ENCODE results near the gene THPO. TPM values are rescaled to one million over a fixed set of nuclear protein-coding genes. Genes with fewer than 3 reads are reported as not detected.

The THPO gene
- total and polyA plus RNA-seq, 2 donors (not counting 3 experiments of a cell fraction or from before 2014, with no cell fraction given) = 0.08 TPM; not detected in 1

- CTCF ChIA-PET = interaction anchor here (0.6 to 1.7 kb wide), 8 partner anchors 8 to 196 kb away, joined by 3 to 8 read pairs (median 4); partner anchors contain the start of gene CLCN2
- TF ChIP-seq CTCF (IDR thresholded peaks at IDR 0.05; ENCODE audit: extremely low read depth in 1 of 2, insufficient read depth in 1 of 2, low read depth in 1 of 2, low read length in 2 of 2) (peak; percentile 43 to 59), POLR2AphosphoS5 (IDR thresholded peaks at IDR 0.05; ENCODE audit: insufficient read depth, low read depth, low read length) (no peak)
- BruUV-seq (replicated peaks) = no TSS peak
- Histone ChIP-seq H3K9me3 (replicated peaks; ENCODE audit: control insufficient read depth, insufficient read depth, low read length) (no peaks in the 10 kb centered on the region), H3K27ac (ENCODE audit: insufficient read depth, low read depth, low read length) (no peak overlapping the region), H3K79me2 (ENCODE audit: control insufficient read depth, insufficient read depth, low read length) (peaks cover 7% of the 10 kb centered on the region), H3K9ac (replicated peaks; ENCODE audit: extremely low read depth, insufficient read depth, low read length) (no peak overlapping the region), H3K9me1 (replicated peaks; ENCODE audit: control insufficient read depth, extremely low read depth, insufficient read depth, low read length) (no peaks in the 10 kb centered on the region), H3K27me3 (ENCODE audit: control insufficient read depth in 2 of 2, insufficient read depth in 2 of 2, low read length in 2 of 2) (no peaks in the 10 kb centered on the region), H3K36me3 (ENCODE audit: control insufficient read depth in 2 of 2, extremely low read depth in 1 of 2, insufficient read depth in 2 of 2, low read length in 2 of 2) (peaks cover 6 to 25% of the 10 kb centered on the region in 2 experiments), H3K4me1 (ENCODE audit: control insufficient read depth, extremely low read depth, insufficient read depth, low read length) (peaks cover 7% of the 10 kb centered on the region), H2AFZ (ENCODE audit: low read depth, low read length) (no peak overlapping the region), H3K4me3 (replicated peaks in 1 of 3; ENCODE audit: insufficient read depth in 1 of 3, low read depth in 1 of 3, low read length in 3 of 3) (no peak overlapping the region), H4K20me1 (replicated peaks; ENCODE audit: control insufficient read depth, extremely low read depth, insufficient read depth, low read length) (no peaks in the 10 kb centered on the region), H3K4me2 (ENCODE audit: insufficient read depth, low read length) (no peak overlapping the region)
- POLR2A ChIA-PET = no interaction called here
- DNase-seq (ENCODE audit: low read depth, low spot score) (peak; percentile 44), FAIRE-seq (peak; percentile 78)
- intact Hi-C loops (cut with micrococcal nuclease) = no loop called here
- dilution Hi-C loops (cut with MboI; ENCODE audit: extremely low pct_ligation_motif_present, low sequenced_read_pairs) = no loop called here
Measured at GRCh38 chr3:184345317-184346144, 32.5 kb downstream of the THPO start.

All from endothelial cell of umbilical vein (primary cell).